GM19023 (cell line): ENCODE measurements around the gene DCAF6.

Source experiments
- ATAC-seq: cut with Tn5 transposase; IDR thresholded peaks from one replicate; pipeline ENCODE4 v1.9.1; 2021; ENCODE audit warnings: mild to moderate bottlenecking, moderate library complexity; ENCODE audit not compliant: unreplicated experiment

Gene DCAF6

DNA sequence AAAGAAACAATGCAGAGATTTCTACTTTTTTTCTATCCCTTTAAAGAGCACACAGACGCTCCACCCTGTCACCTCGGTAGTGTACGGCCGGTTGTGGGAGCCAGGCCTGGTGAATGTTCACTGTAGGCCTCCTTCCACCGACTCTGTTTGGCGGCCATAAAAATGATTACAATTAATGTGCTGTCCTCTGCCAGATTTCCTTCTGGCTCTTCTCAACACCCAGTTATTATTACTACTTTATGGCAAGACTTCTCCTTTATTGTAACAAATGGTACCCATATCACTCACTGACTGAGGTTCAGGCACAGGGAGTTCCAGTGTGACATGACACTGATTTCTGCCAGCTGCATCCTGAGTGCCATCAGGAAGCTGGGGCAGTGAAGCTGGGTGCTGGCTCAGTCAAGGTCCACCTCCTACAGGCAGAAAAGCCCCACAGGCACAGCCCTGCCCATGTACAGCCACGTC, 162.9 kb downstream of the DCAF6 start:
- no peak for ATAC-seq

DNA sequence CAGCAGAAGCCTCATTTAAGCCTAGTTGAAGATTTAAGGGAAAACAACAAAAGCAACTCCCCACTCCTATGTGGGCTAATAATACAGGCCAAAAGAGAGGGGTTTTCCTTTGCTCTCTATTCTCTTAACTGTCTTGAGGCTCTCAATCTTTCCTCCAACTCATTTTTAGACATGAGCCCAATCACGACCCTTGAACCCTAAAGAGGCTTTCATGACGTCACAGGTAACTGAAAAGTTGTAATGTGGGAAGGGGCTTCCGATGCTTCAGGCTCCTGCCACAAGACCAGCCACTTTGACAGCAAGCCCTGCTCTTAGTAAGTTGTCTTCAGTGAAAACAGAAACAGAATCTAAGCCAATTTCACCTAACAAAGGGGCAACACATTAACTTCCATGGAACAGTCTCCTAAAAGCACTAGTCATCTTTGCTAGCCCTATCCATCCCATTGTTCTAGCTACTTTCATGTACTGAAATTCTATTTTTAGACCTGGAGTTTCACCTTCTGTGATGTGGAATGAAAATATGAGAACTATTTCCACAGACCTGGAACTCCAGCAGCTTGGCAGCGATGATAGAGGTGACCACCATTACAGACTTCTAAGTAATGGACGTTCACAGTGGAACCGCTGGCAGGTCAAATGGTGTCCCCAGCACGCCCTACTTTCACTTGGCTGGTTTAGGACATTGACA, 164.0 kb downstream of the DCAF6 start:
- ATAC-seq = no peak

DNA sequence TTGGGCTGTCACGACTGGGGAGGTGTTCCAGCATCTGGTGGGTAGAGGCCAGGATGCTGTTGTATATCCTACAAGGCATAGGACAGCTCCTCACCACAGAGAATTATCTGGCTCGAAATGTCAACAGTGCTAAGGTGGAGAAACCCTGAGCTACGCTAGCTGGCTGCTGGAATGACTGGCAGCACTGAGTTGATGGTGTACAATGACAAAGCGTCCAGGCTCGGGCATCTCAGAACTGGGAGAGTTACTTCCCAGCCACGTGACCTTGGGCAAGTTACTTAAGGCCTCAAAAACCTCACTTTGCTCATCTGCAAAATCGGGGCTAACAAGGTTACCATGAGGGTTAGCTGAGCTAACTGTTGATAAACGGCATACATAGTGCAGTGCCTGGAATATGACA, 164.9 kb downstream of the DCAF6 start:
- no peak for ATAC-seq

DNA sequence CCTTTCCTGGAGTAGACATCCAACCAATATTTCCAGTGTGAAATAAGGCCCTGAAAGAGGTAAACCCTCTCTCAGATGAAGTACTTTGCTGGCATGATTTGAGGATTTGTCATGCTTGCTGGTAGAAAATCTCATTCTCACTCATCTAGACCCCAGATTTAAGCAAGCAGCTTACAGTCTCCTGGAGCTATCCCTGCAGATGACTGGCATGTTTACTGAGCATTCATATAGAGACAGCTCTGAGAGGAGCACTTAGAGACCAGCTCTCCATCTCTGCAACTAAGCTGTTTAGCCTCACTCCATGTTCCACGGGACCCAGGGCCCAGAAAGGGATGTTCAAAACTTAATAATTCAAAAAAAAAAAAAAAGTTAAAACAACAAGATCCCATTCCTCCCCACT, 166.0 kb downstream of the DCAF6 start:
- ATAC-seq = no peak

DNA sequence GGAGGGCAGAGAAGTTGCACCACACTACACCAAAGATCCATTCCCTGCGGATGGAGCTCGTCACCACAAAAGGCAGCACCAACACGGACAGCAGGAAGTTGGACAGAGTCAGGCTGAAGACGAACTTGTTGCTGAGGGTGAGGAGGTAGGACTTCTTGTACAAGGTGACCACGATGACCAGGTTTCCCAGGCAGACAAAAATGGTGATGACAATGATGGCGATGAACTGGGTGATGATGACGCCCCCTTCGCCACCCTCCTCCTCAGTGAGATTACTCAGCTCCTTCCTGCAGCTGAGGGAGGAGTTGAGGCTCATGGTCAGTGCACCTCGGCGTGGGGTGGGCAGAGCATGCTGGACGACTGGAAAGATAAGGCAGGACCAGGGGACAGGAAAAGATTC, 168.1 kb downstream of the DCAF6 start:
- no peak for ATAC-seq

DNA sequence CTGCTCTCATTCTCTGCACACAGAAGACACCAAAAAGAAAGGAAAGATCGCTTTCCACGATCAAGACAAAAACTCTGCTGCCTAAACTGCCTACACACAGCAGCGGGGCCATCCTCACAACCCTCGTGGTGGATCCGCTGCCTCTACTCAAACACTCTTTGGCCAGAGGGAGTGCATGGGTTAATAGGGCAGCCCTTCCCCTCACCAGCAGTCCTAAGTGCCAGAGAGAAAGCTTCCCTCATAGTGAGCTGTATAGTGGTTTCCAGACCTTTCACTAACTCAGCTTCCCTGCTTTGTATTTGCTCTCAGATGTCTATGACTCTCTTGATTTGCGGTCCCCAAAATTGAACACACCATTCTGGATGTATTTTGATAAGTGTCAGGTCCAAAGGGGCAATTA, 169.4 kb downstream of the DCAF6 start:
- ATAC-seq = no peak

DNA sequence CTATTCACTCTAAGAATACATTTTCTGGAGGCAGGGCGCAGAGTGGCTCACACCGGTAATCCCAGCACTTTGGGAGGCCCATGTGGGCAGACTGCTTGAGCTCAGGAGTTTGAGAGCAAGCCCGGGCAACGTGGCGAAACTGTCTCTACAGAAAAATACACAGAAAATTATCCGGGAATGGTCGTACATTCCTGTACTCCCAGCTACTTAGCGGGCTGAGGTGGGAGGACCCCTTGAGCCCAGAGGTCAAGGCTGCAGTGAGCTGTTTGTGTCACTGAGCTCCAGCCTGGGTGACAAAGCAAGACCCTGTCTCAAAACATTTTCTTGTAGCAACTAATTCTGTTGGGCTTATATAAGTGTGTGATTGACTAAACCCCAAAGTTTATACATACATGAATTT, 169.8 kb downstream of the DCAF6 start:
- no peak for ATAC-seq

DNA sequence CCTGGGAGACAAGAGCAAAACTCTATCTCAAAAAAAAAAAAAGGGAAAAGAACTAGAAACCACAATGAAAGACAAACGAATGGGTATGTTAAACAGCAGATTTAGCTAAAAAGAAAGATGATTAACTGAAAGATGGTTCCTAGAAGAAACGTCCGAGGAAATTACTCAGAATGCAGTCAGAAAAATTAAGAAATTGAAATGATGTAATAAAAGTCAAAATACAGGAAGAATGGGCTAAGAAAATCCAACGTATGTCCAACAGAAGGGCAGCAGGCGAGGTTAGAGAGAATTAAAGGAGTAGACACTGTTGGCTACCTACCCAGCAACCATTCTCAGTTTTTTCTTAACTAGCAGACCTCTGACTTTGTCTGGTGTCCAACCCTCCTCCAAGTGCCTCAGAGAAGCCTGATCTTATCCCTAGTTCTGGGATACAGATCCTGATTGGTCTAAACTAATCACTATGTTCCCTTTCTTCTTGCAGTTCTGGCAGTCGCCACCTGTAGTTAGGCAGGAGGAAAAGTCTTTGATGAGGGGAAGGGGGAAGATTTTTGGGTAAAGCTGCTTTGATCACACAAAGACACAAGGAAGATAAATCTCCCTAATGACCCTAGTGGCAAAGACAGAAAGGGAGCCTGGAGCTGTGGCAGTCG, 174.5 kb downstream of the DCAF6 start:
- ATAC-seq = no peak

DNA sequence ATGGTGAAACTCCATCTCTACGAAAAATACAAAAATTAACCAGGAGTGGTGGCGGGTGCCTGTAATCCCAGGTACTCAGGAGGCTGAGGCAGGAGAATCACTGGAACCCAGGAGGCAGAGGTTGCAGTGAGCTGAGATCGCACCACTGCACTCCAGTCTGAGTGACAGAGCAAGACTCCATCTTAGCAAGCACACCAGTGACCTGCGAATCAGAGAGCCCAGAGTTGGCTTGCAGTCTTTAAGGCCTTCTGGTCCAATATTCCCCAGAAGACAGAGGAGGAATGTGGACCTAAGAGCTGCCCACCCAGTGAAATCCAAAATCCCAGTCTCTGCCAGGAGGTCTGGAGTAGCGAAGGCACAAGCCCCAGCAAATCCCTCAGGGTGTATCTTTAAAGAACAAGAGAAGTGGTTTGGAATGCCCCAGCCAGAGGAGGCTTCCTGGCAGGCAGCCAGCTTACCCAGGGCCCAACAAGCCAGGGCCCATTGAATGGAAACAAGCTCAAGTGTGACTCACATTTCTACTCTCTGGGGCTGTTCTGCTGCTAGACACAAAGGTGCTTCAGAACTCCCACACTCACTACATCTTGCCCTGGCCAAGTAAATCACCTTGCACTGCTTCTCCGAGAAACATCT, 176.3 kb downstream of the DCAF6 start:
- no peak for ATAC-seq

DNA sequence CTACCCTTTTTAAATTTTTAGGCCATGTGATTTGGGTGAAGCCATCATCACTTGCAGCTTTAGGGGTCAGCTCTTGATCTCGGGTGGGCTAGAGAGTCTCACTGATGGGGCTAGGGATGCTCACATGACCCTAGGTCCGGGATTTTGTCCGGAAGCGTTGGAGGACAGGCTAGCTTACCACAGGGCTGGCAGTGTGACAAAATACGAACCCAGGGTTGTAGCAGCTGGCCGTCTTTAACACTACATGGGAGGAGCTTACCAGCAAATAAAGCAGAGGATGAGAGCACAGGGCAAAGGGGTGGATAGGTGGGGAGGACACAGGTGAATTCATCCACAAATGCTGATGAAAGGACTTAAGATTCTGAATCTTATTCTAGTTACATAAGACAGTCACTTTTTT, 178.4 kb downstream of the DCAF6 start:
- no peak for ATAC-seq

DNA sequence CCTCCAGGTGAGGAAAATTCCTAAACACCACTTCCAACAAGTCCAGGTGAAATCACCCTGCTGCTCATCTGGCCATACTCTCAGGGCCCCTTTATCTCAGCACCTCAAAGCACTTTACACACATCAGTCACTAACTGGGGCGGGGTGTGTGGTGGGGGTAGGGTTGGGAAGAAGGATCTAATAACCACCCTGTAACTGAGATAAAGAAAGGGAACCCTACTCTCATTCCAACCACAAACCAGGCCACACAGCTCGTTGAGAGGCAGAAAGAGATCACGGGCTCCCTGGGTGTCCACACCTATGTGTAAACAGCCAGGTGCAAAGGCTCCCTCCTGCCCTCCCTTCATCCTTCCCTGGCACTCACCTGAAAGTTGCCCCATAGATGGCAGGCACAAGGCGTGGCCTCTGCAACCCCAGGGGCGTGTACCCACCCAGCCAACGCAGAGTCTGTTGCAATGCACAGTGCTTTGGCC, 179.9 kb downstream of the DCAF6 start:
- ATAC-seq = no peak

DNA sequence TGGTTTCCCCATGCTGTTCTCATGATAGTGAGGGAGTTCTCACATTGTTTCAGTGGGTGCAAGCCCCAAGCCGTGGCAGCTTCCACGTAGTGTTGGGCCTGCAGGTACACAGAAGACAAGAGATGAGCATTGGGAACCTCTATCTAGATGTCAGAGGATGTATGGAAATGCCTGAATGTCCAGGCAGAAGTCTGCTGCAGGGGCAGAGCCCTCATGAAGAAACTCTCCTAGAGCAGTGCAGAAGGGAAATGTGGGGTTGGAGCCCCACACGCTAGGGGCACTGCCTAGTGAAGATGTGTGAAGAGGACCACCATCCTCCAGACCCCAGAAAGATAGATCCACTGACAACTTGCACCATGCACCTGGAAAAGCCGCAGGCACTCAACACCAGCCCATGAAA, 183.3 kb downstream of the DCAF6 start:
- ATAC-seq = no peak

DNA sequence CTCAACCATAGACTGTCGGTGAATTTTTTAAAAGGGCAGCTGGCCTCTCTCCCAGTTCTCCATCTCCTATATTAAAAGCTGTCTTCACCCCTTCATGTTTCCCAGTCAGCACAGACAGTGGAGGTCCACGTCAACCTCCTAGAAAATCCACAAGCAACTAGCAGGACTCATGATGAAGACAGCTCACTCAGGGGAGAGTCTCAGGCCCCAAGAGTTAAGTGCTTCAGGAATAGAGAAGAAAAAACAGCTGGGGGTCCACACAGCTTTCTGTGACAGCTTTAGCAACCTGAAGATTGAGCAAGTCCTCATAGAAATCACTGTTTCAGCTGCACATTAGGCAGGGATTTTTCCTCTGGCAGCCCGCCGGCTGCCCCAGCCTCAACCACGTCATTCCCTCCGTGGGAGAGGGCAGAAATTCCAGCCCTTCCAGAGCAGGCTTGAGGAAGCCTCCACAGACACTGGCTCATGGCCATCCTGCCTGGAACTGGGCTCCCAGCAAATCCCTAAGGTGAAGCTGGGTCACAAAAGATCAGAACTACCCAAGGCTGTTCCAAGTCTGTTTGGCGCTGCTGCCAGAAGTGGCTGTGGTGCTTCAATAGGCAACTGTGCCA, 185.0 kb downstream of the DCAF6 start:
- no peak for ATAC-seq

DNA sequence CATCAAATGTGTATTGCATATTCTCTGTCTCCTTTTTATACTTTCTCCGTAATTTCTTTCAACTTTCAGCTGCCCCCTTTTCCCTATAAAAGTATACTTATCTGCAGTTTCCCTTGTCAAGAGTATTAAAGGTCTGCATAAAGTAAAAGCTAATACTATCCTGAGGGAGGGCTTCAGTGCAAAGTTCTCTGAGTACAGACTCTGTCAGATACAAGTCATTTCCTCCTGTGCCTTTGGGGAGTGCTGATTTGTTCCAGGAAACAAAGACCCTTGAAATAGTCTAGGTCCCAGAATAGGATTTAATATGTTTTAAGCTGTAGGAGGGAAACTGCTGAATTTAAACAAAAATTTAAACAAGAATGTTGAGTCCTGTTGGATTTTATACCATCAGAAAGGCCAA, 188.6 kb downstream of the DCAF6 start:
- no peak for ATAC-seq
